ENCODE data around the gene CLEC16A. TPM values are rescaled to one million over a fixed set of nuclear protein-coding genes. Genes with fewer than 3 reads are reported as not detected.

CLEC16A gene
- polyA plus RNA-seq, 5 donors: 16.5 to 19.9 (median 18.6) TPM

- no peak for DNase-seq
Observed at GRCh38 chr16:11114366-11115164, 170.2 kb downstream of the CLEC16A start.

GRCh38 chr16:11117576-11118211 lies 173.3 kb downstream of the CLEC16A start:
- no peak for DNase-seq

- DNase-seq: no peak
Observed at GRCh38 chr16:11118479-11118878, 174.1 kb downstream of the CLEC16A start.

- no peak for DNase-seq
Observed at GRCh38 chr16:11121083-11121608, 176.8 kb downstream of the CLEC16A start.

- no peak for DNase-seq
Observed at GRCh38 chr16:11121914-11122692, 177.7 kb downstream of the CLEC16A start.

GRCh38 chr16:11123666-11124065 lies 179.3 kb downstream of the CLEC16A start:
- no peak for DNase-seq

GRCh38 chr16:11125936-11126335 lies 181.6 kb downstream of the CLEC16A start:
- DNase-seq: no peak

GRCh38 chr16:11126399-11127054 lies 182.2 kb downstream of the CLEC16A start:
- DNase-seq: no peak

GRCh38 chr16:11127610-11128195 lies 183.3 kb downstream of the CLEC16A start:
- DNase-seq: no peak

- no peak for DNase-seq
Observed at GRCh38 chr16:11128211-11129141, 184.1 kb downstream of the CLEC16A start.

- no peak for DNase-seq
Observed at GRCh38 chr16:11129378-11129781, 185.0 kb downstream of the CLEC16A start.

- DNase-seq: no peak
Observed at GRCh38 chr16:11130978-11131665, 186.8 kb downstream of the CLEC16A start.

GRCh38 chr16:11131706-11132105 lies 187.3 kb downstream of the CLEC16A start:
- no peak for DNase-seq

GRCh38 chr16:11133344-11133943 lies 189.1 kb downstream of the CLEC16A start:
- DNase-seq: peak; percentile 81 to 86

- DNase-seq: no peak
Observed at GRCh38 chr16:11134722-11135463, 190.5 kb downstream of the CLEC16A start.

GRCh38 chr16:11135464-11135973 lies 191.2 kb downstream of the CLEC16A start:
- no peak for DNase-seq

GRCh38 chr16:11136600-11136999 lies 192.2 kb downstream of the CLEC16A start:
- DNase-seq: no peak
